NB4 (cell line): Measurements from ENCODE around the gene SLK.
A peak's percentile ranks its signal among the peaks of the same experiment; 100 is the strongest.

Source experiments
- DNase-seq: peaks from one replicate; pipeline ENCODE4 v3.0.0; 2010; ENCODE audit warnings: low read depth
- H3K4me3 ChIP-seq: one replicate; pipeline ENCODE4 v1.5.1; 2011; ENCODE audit warnings: mild to moderate bottlenecking, low read depth, low read length, moderate library complexity
- CTCF ChIP-seq: IDR thresholded peaks from one replicate; pipeline ENCODE4 v1.5.1; 2012; ENCODE audit warnings: low read depth, low read length
- MAX ChIP-seq: IDR thresholded peaks from 2 replicates; pipeline ENCODE4 v1.6.1; 2011; ENCODE audit warnings: low read depth, low read length
- MYC ChIP-seq: IDR thresholded peaks from 2 replicates; pipeline ENCODE4 v1.6.1; 2011; ENCODE audit warnings: low read depth, low read length
- POLR2A ChIP-seq: IDR thresholded peaks from 2 replicates; pipeline ENCODE4 v1.6.1; 2011; ENCODE audit warnings: mild to moderate bottlenecking; ENCODE audit not compliant: insufficient read length; ENCODE audit errors: extremely low read depth

Gene SLK

GRCh38 chr10:104045151-104046089, 78.5 kb downstream of the SLK start:
- H3K4me3 ChIP-seq: no peak overlapping the region
- TF ChIP-seq CTCF: peak; percentile 43
- TF ChIP-seq MAX: no peak
- peak; percentile 37 for DNase-seq

- no peak for TF ChIP-seq MYC
- TF ChIP-seq POLR2A: no peak
- TF ChIP-seq CTCF: no peak
- no peak for TF ChIP-seq MAX
- H3K4me3 ChIP-seq: no peak overlapping the region
- no peak for DNase-seq
These were observed 79.7 kb downstream of the SLK start for GRCh38 chr10:104046651-104047050.

- H3K4me3 ChIP-seq: no peak overlapping the region
- no peak for DNase-seq
- TF ChIP-seq MAX (no peak), POLR2A (no peak), MYC (no peak)
These were observed 82.7 kb downstream of the SLK start for GRCh38 chr10:104049504-104050250.

GRCh38 chr10:104052431-104052830, 85.5 kb downstream of the SLK start:
- TF ChIP-seq CTCF (no peak), MYC (no peak), POLR2A (no peak), MAX (no peak)
- DNase-seq: no peak
- H3K4me3 ChIP-seq: no peak overlapping the region

GRCh38 chr10:104053201-104053600, 86.3 kb downstream of the SLK start:
- DNase-seq: no peak
- no peak overlapping the region for H3K4me3 ChIP-seq
- no peak for TF ChIP-seq CTCF
- TF ChIP-seq MYC: no peak
- TF ChIP-seq MAX: no peak
- TF ChIP-seq POLR2A: no peak

GRCh38 chr10:104054430-104054829, 87.5 kb downstream of the SLK start:
- TF ChIP-seq MAX (no peak), MYC (no peak), POLR2A (no peak), CTCF (no peak)
- DNase-seq: no peak
- no peak overlapping the region for H3K4me3 ChIP-seq
